ENCODE results near the gene UBA7. TPM values are rescaled to one million over a fixed set of nuclear protein-coding genes. Genes with fewer than 3 reads are reported as not detected.

Gene UBA7
- total RNA-seq, 1 experiment from 2014 or later, result 26.3 TPM

DNA sequence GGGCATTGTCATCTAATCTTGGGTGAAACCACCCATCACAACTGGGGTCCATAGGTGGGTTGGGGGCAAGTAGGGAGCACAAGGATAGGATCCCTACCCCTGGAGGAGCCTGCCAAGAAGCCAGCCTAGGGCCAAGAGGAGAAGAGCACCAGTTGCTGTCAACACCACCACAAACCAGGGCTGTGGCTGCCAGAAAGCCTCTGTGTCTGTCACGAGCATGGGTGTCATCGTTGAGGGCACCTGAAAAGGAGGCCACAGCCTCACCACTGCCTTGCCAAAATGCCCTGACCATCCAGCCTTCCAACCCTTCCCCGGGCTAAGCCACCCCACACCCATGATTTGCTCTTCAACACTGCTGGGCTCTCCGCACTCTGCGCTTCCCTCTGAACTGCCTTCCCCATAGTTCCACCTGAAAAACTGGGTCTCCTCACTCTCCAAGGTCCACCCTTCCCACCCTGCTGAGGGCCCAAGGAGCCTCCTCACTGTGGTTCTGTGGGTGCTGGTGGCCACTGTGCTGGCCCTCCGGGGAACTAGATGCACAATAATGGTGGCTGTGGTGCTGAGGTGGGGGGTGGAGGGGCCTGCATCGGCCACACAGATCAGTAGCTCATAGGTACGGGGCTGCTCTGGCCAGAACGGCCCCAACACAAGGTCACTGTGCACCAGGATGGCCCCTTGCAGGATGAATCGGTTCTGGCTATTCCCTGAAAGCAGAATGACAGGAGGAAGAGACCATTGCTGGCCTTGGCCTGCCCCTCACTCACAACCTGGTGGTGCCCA is 21.2 kb downstream of the UBA7 start:
- no TSS peak for BruUV-seq (replicated peaks)
- H3K4me1 Mint-ChIP-seq (ENCODE audit: low read depth, unreplicated experiment), result no peaks in the 10 kb centered on the region
- intact Hi-C loops (cut with micrococcal nuclease; ENCODE audit: unreplicated experiment), result no loop called here
- H3K9me3 Mint-ChIP-seq (ENCODE audit: low read depth, unreplicated experiment), result peaks cover 2% of the 10 kb centered on the region
- peaks cover 25% of the 10 kb centered on the region for H3K27me3 Mint-ChIP-seq (ENCODE audit: unreplicated experiment)
- CTCF ChIA-PET, result no interaction called here
- TF ChIP-seq, protein P1, sequence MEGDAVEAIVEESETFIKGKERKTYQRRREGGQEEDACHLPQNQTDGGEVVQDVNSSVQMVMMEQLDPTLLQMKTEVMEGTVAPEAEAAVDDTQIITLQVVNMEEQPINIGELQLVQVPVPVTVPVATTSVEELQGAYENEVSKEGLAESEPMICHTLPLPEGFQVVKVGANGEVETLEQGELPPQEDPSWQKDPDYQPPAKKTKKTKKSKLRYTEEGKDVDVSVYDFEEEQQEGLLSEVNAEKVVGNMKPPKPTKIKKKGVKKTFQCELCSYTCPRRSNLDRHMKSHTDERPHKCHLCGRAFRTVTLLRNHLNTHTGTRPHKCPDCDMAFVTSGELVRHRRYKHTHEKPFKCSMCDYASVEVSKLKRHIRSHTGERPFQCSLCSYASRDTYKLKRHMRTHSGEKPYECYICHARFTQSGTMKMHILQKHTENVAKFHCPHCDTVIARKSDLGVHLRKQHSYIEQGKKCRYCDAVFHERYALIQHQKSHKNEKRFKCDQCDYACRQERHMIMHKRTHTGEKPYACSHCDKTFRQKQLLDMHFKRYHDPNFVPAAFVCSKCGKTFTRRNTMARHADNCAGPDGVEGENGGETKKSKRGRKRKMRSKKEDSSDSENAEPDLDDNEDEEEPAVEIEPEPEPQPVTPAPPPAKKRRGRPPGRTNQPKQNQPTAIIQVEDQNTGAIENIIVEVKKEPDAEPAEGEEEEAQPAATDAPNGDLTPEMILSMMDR (IDR thresholded peaks at IDR 0.05; ENCODE audit: unreplicated experiment), result no peak
- no peak for DNase-seq
- no peak overlapping the region for H3K4me3 Mint-ChIP-seq (ENCODE audit: low read depth, unreplicated experiment)
- no peak overlapping the region for H3K27ac Mint-ChIP-seq (ENCODE audit: unreplicated experiment)
- peaks cover 6% of the 10 kb centered on the region for H3K36me3 Mint-ChIP-seq (ENCODE audit: insufficient read depth, unreplicated experiment)

DNA sequence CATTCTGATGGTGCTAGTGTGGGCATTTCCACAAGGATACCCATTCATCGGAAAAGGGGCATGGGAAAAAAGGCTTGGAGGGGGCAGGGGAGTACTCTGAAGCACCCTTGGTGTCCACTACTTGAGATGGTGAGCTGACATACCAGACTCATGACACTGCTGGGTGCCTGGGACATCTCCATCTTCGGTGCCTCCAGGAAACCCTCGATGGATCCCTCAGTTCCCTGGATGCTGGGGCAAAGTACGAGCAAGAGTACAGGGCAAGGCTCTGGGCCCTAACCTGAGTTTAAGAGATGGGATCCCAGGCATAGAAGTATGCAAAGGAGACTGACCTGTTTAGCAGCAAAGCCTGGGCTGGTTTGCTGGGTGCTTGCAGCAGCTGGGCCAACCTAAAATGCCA is 22.2 kb downstream of the UBA7 start:
- intact Hi-C loops (cut with micrococcal nuclease; ENCODE audit: unreplicated experiment), result no loop called here
- H3K9me3 Mint-ChIP-seq (ENCODE audit: low read depth, unreplicated experiment), result peaks cover 2% of the 10 kb centered on the region
- DNase-seq, result no peak
- peaks cover 25% of the 10 kb centered on the region for H3K27me3 Mint-ChIP-seq (ENCODE audit: unreplicated experiment)
- peaks cover 16% of the 10 kb centered on the region for H3K36me3 Mint-ChIP-seq (ENCODE audit: insufficient read depth, unreplicated experiment)
- CTCF ChIA-PET, result interaction anchor here (0.7 kb wide), 1 partner anchor 138 kb away, joined by 3 read pairs; the partner anchor contains the start of gene MON1A
- no peaks in the 10 kb centered on the region for H3K4me1 Mint-ChIP-seq (ENCODE audit: low read depth, unreplicated experiment)
- TF ChIP-seq, protein P1 (IDR thresholded peaks at IDR 0.05; ENCODE audit: unreplicated experiment), result no peak
- BruUV-seq (replicated peaks), result no TSS peak
- no peak overlapping the region for H3K27ac Mint-ChIP-seq (ENCODE audit: unreplicated experiment)
- no peak overlapping the region for H3K4me3 Mint-ChIP-seq (ENCODE audit: low read depth, unreplicated experiment)

DNA sequence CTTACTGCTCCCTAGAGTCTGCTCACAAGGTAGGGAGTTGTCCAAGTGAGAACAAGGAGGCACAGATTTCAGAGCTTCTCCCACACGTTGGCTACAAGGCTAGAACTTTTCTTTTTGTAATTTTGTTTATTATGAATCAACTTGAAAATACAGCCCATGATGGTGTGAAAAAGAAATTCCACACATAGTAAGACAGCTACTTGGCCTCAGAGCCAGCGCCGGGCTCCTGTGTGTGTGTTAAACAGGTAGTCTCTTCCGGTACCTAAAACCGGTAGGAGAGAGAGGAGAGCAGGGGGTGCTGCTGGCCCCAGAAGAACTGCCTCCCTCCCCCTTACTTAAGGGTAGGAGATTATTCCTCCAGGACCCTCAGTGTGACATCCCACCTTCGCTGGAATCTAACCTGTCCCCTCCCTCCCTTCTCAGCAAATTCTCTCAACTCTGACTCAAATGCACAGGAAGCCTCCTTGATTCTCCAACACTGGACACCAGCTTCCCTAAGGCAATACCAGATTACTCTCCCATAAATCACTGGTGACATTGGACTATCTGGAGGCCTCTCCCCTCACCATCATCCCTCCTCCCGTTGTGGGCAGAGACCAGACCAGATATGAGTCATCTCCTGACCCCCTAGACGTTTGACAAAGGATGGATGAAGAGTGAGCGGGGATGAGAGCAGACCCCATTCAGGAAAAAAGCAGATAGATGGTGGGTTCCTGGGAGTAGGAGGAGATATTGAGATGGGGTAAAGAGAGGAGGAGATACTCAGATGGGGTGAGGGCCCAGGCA is 22.9 kb downstream of the UBA7 start:
- TF ChIP-seq, protein P1 (IDR thresholded peaks at IDR 0.05; ENCODE audit: unreplicated experiment), result no peak
- no TSS peak for BruUV-seq (replicated peaks)
- H3K27me3 Mint-ChIP-seq (ENCODE audit: unreplicated experiment), result peaks cover 25% of the 10 kb centered on the region
- H3K36me3 Mint-ChIP-seq (ENCODE audit: insufficient read depth, unreplicated experiment), result peaks cover 24% of the 10 kb centered on the region
- peaks cover 2% of the 10 kb centered on the region for H3K9me3 Mint-ChIP-seq (ENCODE audit: low read depth, unreplicated experiment)
- H3K27ac Mint-ChIP-seq (ENCODE audit: unreplicated experiment), result no peak overlapping the region
- no peaks in the 10 kb centered on the region for H3K4me1 Mint-ChIP-seq (ENCODE audit: low read depth, unreplicated experiment)
- CTCF ChIA-PET, result interaction anchor here (0.7 to 1.4 kb wide), 2 partner anchors 12 to 139 kb away, joined by 3 to 5 read pairs; partner anchors contain the start of genes INKA1 and MON1A
- intact Hi-C loops (cut with micrococcal nuclease; ENCODE audit: unreplicated experiment), result no loop called here
- no peak for DNase-seq
- H3K4me3 Mint-ChIP-seq (ENCODE audit: low read depth, unreplicated experiment), result no peak overlapping the region

DNA sequence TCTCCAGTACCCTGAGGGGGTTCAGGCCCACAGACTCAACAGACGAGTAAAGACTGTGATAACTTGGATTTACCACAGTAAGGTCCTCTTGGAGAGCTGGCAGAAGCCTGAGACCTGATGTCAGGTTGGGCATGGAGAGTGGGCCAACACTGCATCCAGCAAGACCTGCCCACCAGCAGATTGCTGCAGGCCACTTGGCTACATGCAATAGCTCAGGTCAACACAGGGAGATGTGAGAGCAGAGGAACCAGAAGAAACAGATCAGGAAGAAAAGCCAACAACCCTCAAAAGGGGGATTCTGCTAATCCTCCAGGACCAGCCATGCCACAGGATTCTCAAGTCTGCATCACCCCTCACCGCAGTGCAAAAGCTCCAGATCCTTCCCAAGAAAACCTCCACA is 25.7 kb downstream of the UBA7 start:
- intact Hi-C loops (cut with micrococcal nuclease; ENCODE audit: unreplicated experiment), result no loop called here
- Mint-ChIP-seq H3K4me1 (ENCODE audit: low read depth, unreplicated experiment) (no peaks in the 10 kb centered on the region), H3K4me3 (ENCODE audit: low read depth, unreplicated experiment) (no peak overlapping the region)

More for the DNA sequence above, 25.7 kb downstream of the UBA7 start:
- H3K36me3 Mint-ChIP-seq (ENCODE audit: insufficient read depth, unreplicated experiment), result peaks cover 37% of the 10 kb centered on the region
- H3K27ac Mint-ChIP-seq (ENCODE audit: unreplicated experiment), result no peak overlapping the region
- peaks cover 2% of the 10 kb centered on the region for H3K9me3 Mint-ChIP-seq (ENCODE audit: low read depth, unreplicated experiment)
- DNase-seq, result no peak
- CTCF ChIA-PET, result no interaction called here
- TF ChIP-seq, protein P1 (IDR thresholded peaks at IDR 0.05; ENCODE audit: unreplicated experiment), result no peak
- no TSS peak for BruUV-seq (replicated peaks)
- peaks cover 25% of the 10 kb centered on the region for H3K27me3 Mint-ChIP-seq (ENCODE audit: unreplicated experiment)
